22Rv1 (cell line): ENCODE measurements around the gene FAM120A.

ENCODE experiments used
- H3K27ac ChIP-seq: fragments of 450-650 bp; 2 replicates; pipeline ENCODE4 v1.5.1; 2017
- CTCF ChIP-seq: fragments of 450-650 bp; IDR thresholded peaks from 2 replicates; pipeline ENCODE4 v1.5.1; 2017; ENCODE audit warnings: mild to moderate bottlenecking
- ZFX ChIP-seq: fragments of 450-650 bp; IDR thresholded peaks from 2 replicates; pipeline ENCODE4 v1.6.1; 2017; ENCODE audit warnings: antibody characterized with exemption, borderline replicate concordance

The FAM120A gene

GRCh38 chr9:93525476-93525875 is 74.0 kb downstream of the FAM120A start:
- no peak overlapping the region for H3K27ac ChIP-seq
- no peak for TF ChIP-seq ZFX
- no peak for TF ChIP-seq CTCF

GRCh38 chr9:93531374-93531773 is 79.9 kb downstream of the FAM120A start:
- peak; percentile 38 for TF ChIP-seq CTCF
- TF ChIP-seq ZFX: no peak

GRCh38 chr9:93532141-93532540 is 80.7 kb downstream of the FAM120A start:
- peak overlapping the region; percentile 59 for H3K27ac ChIP-seq
- TF ChIP-seq CTCF: no peak
- no peak for TF ChIP-seq ZFX

More at GRCh38 chr9:93531374-93531773, 79.9 kb downstream of the FAM120A start:
- H3K27ac ChIP-seq: peak overlapping the region; percentile 59

- H3K27ac ChIP-seq: no peak overlapping the region
- TF ChIP-seq CTCF: no peak
- no peak for TF ChIP-seq ZFX
Observed at GRCh38 chr9:93533863-93534262, 82.4 kb downstream of the FAM120A start.

- no peak overlapping the region for H3K27ac ChIP-seq
- TF ChIP-seq ZFX: no peak
- no peak for TF ChIP-seq CTCF
Observed at GRCh38 chr9:93536167-93536566, 84.7 kb downstream of the FAM120A start.

- H3K27ac ChIP-seq: no peak overlapping the region
- TF ChIP-seq CTCF (no peak), ZFX (no peak)
Observed at GRCh38 chr9:93536874-93537273, 85.4 kb downstream of the FAM120A start.

DNA sequence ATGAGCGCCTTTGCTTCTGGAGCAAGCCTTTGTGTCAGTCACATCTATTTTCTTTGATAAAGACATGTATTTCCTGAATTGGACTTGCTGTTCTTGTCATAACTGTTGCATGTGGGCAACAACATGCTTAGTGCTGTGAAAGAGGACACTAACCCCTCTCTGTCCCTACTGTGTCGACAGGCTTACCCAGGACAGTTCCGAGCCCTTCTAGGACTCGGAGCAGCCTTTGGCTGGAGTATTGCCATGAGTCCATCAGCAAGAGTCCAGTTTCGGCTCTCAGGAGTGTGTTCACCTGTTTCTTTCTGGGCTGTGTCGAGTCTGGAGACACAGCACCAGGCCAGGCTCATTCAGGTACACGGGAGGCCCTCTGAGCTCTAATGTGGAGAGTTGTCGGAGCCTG is 88.8 kb downstream of the FAM120A start:
- H3K27ac ChIP-seq: no peak overlapping the region
- no peak for TF ChIP-seq CTCF
- no peak for TF ChIP-seq ZFX
